ENCODE data around the gene E2F6. TPM values are rescaled to one million over a fixed set of nuclear protein-coding genes. Genes with fewer than 3 reads are reported as not detected.

The E2F6 gene
- total and polyA plus RNA-seq, 2 of the 13 experiments (the other 11 are each of a cell fraction or from before 2014, with no cell fraction given), result 27.3 to 36.0 TPM

DNA sequence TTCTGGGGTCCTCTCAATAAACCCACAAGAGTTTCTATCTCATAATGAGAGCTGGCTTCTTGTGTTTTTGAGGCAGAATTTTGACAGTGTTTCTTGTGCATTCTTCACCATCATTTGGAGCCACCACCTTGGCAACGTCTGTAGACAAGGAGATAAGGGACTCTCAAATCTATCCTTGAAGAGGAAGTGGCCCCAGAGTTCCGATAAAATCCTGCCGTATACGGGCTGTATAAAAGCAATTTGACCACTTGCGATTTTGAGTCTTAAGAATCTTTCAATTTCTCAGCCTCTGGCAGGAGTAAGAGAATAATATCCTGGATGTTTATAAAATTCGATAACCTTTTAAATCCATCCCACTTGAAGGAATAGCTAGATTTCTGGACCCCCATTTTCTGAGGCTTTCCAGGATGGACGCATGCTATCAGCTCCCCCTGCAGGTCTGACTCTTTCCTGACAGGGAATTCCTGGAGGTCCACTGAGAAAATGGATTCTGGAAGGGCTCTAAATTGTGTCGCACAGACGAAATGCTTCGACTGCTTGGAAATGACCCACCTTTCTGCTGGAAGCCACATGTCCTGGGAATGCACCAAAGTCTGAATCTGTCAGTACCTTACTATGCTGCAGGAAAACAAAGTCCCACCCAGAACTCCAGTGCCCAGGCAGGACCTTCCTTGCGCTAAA is 54.1 kb downstream of the E2F6 start (continued):
- TF ChIP-seq, protein P1, sequence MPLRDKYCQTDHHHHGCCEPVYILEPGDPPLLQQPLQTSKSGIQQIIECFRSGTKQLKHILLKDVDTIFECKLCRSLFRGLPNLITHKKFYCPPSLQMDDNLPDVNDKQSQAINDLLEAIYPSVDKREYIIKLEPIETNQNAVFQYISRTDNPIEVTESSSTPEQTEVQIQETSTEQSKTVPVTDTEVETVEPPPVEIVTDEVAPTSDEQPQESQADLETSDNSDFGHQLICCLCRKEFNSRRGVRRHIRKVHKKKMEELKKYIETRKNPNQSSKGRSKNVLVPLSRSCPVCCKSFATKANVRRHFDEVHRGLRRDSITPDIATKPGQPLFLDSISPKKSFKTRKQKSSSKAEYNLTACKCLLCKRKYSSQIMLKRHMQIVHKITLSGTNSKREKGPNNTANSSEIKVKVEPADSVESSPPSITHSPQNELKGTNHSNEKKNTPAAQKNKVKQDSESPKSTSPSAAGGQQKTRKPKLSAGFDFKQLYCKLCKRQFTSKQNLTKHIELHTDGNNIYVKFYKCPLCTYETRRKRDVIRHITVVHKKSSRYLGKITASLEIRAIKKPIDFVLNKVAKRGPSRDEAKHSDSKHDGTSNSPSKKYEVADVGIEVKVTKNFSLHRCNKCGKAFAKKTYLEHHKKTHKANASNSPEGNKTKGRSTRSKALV (CRISPR knock-in tag; IDR thresholded peaks at IDR 0.05), result no peak
- peak; percentile 23; the same call in 1 of the 2 replicates for TF ChIP-seq FOXK1 (CRISPR knock-in tag; IDR thresholded peaks at IDR 0.05; ENCODE audit: borderline replicate concordance, low read depth)
- no peak for TF ChIP-seq BRCA1 (CRISPR knock-in tag; IDR thresholded peaks at IDR 0.05)
- TF ChIP-seq, protein P2, sequence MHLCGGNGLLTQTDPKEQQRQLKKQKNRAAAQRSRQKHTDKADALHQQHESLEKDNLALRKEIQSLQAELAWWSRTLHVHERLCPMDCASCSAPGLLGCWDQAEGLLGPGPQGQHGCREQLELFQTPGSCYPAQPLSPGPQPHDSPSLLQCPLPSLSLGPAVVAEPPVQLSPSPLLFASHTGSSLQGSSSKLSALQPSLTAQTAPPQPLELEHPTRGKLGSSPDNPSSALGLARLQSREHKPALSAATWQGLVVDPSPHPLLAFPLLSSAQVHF (CRISPR knock-in tag; IDR thresholded peaks at IDR 0.05), result no peak
- no peak for TF ChIP-seq ZNF510 (CRISPR knock-in tag; IDR thresholded peaks at IDR 0.05; ENCODE audit: low read depth)
- TF ChIP-seq NFKB2 (CRISPR knock-in tag; IDR thresholded peaks at IDR 0.05; ENCODE audit: borderline replicate concordance), result no peak
- no peak for TF ChIP-seq TEAD2 (CRISPR knock-in tag; IDR thresholded peaks at IDR 0.05)
- TF ChIP-seq ZNF235 (CRISPR knock-in tag; IDR thresholded peaks at IDR 0.05; ENCODE audit: borderline replicate concordance), result no peak
- no peak for TF ChIP-seq KDM1A (CRISPR knock-in tag; IDR thresholded peaks at IDR 0.05)
- no peak for TF ChIP-seq ZNF879 (CRISPR knock-in tag; IDR thresholded peaks at IDR 0.05)
- TF ChIP-seq, protein P3, sequence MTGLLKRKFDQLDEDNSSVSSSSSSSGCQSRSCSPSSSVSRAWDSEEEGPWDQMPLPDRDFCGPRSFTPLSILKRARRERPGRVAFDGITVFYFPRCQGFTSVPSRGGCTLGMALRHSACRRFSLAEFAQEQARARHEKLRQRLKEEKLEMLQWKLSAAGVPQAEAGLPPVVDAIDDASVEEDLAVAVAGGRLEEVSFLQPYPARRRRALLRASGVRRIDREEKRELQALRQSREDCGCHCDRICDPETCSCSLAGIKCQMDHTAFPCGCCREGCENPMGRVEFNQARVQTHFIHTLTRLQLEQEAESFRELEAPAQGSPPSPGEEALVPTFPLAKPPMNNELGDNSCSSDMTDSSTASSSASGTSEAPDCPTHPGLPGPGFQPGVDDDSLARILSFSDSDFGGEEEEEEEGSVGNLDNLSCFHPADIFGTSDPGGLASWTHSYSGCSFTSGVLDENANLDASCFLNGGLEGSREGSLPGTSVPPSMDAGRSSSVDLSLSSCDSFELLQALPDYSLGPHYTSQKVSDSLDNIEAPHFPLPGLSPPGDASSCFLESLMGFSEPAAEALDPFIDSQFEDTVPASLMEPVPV (CRISPR knock-in tag; IDR thresholded peaks at IDR 0.05), result no peak
- TF ChIP-seq, protein P4, sequence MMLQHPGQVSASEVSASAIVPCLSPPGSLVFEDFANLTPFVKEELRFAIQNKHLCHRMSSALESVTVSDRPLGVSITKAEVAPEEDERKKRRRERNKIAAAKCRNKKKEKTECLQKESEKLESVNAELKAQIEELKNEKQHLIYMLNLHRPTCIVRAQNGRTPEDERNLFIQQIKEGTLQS (CRISPR knock-in tag; IDR thresholded peaks at IDR 0.05), result no peak
- TF ChIP-seq, protein P5, sequence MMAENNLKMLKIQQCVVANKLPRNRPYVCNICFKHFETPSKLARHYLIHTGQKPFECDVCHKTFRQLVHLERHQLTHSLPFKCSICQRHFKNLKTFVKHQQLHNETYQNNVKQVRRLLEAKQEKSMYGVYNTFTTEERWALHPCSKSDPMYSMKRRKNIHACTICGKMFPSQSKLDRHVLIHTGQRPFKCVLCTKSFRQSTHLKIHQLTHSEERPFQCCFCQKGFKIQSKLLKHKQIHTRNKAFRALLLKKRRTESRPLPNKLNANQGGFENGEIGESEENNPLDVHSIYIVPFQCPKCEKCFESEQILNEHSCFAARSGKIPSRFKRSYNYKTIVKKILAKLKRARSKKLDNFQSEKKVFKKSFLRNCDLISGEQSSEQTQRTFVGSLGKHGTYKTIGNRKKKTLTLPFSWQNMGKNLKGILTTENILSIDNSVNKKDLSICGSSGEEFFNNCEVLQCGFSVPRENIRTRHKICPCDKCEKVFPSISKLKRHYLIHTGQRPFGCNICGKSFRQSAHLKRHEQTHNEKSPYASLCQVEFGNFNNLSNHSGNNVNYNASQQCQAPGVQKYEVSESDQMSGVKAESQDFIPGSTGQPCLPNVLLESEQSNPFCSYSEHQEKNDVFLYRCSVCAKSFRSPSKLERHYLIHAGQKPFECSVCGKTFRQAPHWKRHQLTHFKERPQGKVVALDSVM (CRISPR knock-in tag; IDR thresholded peaks at IDR 0.05), result no peak
- TF ChIP-seq NFYB (CRISPR knock-in tag; IDR thresholded peaks at IDR 0.05), result no peak

All from HepG2 (cell line).